ENCODE results near the gene ENAH.
"Not testable (repeated sequence)": the region's sequence is repeated elsewhere in the genome, so short reads cannot be mapped to it uniquely, and the experiment has no call there.

The ENAH gene

GRCh38 chr1:225638853-225639252 lies 14.1 kb downstream of the ENAH start:
- DNase-seq = no peak

GRCh38 chr1:225637651-225638199 lies 15.2 kb downstream of the ENAH start:
- no peak for DNase-seq

DNA sequence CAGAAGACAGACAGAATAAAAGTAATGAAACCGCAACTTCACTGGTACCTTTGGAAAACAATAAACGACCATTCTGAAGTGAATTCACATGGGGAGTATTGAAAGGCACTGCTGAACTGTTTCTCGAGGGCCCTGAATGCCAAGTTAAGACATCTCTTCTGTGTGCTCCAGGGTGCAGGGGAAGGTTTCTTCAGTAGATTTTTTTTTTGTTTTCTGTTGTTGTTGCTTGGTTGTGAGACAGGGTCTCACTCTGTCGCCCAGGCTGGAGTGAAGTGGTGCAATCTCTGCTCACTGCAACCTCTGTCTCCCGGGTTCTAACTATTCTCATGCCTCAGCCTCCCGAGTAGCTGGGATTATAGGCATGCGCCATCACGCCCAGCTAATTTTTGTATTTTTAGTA lies 15.9 kb downstream of the ENAH start:
- not testable (repeated sequence) for DNase-seq

DNA sequence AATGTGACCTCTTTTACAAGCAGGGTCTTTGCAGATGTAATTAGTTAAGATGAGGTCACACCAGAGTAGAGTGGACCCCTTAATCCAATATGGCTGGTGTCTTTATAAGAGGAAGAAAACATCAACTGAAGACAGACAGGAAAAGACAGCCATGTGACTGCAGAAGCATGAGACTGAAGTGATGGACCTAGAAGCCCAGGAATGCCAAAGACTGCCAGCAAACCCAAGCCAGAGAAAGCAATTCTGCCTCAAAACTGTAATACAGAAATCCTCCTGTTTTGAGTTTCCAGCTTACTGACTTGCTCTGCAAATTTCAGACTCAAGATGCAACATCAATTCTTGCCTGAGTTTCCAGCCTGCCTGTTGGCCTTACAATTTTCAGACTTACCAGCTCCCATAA lies 17.3 kb downstream of the ENAH start:
- DNase-seq = no peak

DNA sequence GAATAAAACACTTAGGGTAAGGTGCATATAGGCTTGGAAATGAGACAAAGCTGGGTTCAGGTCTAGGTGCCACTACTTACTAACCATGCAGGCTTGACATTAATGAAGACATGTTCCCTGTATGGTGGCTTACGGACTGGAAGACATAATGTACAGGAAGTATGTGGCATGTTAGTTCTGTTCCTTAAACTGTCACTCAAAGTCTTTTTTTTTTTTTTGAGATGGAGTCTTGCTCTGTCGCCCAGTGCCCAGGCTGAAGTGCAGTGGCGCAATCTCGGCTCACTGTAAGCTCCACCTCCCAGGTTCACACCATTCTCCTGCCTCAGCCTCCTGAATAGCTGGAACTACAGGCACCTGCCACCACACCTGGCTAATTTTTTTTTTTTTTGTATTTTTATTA lies 20.1 kb downstream of the ENAH start:
- DNase-seq = not testable (repeated sequence)

DNA sequence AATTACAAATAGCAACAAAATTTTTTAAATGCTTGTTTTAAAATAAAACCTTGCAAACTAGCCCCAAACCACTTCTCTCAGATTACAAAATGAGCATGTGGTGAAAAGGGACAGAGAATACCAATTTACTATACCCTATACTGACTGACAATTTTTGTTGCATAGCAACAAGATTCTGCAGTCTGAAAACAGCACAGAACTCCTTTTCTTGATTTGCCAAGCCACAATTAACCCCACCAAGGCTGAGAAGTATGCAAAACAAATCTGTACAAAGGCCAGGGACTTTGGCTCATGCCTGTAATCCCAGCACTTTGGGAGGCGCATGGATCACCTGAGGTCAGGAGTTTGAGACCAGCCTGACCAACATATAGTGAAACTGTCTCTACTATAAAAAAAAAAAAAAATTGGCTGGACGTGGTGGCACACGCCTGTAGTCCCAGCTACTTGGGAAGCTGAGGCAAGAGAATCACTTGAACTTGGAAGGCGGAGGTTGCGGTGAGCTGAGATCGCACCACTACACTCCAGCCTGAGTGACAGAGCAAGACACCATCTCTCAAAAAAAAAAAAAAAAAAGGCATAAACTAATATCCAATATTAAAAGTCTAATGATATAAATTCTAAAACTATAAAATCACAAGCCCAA lies 21.8 kb downstream of the ENAH start:
- no peak for DNase-seq

DNA sequence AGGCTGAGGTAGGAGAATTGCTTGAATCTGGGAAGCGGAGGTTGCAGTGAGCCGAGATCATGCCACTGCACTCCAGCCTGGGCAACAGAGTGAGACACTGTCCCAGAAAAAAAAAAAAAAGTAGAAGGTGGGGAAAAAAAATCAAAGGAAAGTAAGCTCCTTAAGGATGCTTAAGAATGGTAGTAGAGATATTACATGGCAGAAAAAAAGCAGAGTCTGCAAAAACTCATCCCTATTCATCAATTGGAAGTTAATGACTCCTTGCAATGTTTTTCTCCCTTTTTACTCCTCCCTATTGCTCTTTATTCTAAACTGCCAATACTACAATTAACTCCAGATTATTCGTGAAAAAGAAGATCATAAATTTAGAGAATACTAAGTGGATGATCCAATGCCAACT lies 23.4 kb downstream of the ENAH start:
- DNase-seq = no peak

GRCh38 chr1:225628794-225629193 lies 24.1 kb downstream of the ENAH start:
- DNase-seq = not testable (repeated sequence)

DNA sequence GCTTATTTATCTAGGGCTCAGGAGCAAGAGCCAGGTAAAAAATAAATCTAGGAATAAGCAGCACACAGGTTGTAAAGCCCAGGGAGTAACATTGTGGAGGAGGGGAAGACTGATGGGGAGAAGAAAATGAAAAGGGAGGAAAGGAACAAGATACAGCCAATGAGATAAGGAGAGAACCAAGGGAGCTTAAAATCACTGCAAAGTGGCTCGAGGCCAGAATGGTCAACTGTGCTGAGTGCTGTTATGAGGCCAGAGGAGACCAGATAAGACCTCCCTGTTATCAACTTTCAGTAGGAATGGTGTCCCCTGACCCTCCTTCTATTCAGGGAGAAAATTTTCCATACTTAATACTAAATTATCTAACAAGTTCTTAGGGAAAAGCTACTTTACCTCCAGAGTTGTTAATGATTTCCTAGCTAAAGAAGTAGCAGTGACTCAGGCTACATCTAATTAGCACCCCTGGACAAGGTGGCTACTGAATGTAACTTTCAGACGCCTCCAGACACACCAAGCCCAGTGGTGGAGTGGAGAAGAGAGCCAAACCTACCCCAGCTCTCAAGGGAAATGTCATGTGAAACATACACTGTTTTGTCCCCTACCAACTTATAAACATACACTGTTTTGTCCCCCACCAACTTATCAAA lies 25.5 kb downstream of the ENAH start:
- DNase-seq = no peak

GRCh38 chr1:225626698-225627097 lies 26.2 kb downstream of the ENAH start:
- DNase-seq = no peak

DNA sequence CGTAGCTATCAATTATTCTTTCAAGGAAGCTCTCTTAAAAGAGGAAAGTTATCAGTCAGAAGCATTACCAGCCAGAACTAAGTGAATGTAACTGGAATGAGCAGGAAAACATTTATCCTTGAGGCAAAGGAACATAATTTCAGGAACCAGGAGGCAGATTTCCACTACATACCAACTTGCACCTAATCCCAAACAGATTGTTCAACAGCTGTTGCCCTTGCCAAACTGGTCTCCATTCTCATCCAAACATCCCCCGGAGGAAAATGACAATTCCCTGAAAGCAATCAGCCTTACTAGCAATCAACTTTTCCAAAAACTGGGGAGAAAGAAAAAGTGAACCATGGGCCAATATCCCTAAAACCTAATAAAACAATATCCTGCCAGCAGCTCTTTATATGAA lies 35.0 kb downstream of the ENAH start:
- no peak for DNase-seq

- DNase-seq = no peak
Observed at GRCh38 chr1:225617479-225617878, 35.4 kb downstream of the ENAH start.

DNA sequence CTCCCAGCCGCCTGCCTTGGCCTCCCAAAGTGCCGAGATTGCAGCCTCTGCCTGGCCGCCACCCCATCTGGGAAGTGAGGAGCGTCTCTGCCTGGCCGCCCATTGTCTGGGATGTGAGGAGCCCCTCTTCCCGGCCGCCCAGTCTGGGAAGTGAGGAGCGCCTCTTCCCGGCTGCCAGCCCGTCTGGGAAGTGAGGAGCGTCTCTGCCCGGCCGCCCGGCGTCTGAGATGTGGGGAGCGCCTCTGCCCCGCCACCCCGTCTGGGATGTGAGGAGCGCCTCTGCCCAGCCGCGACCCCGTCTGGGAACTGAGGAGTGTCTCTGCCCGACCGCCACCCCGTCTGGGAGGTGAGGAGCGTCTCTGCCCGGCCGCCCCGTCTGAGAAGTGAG lies 37.5 kb downstream of the ENAH start:
- not testable (repeated sequence) for DNase-seq

GRCh38 chr1:225613006-225613405 lies 39.9 kb downstream of the ENAH start:
- DNase-seq = no peak

- no peak for DNase-seq
Observed at GRCh38 chr1:225612287-225612686, 40.6 kb downstream of the ENAH start.

- no peak for DNase-seq
Observed at GRCh38 chr1:225611537-225612223, 41.2 kb downstream of the ENAH start.

GRCh38 chr1:225610539-225610938 lies 42.4 kb downstream of the ENAH start:
- DNase-seq = no peak

DNA sequence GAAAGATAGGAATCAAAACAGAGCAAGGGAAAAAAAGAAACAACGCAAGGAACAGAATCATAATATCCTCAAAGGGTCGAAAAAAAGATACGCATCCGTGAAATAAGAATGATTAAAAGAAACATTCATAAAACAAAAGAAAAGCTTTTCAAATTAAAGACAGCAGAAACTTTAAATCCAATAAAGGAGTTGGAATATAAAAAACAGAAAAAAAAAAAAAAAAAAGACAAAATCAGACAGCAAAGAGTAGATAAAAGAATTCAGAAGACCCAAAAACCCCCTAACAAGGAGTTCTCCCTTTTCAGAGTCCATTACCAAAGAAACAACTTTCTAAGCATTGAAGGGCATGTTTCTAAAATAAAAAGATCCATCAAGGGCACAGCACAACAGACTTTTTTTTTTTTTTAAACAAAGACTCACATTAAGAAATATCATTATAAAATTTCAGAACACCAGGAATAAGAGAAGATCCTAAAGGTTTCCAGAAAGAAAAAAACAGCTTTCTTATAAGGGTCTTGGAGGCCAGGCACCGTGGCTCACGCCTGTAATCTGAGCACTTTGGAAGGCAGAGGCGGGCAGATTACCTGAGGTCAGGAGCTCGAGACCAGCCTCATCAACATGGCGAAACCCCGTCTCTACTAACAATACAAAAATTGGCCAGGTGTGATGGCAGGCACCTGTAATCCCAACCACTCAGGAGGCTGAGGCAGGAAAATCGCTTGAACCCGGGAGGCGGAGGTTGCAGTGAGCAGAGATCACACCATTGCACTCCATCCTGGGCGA lies 44.7 kb downstream of the ENAH start:
- DNase-seq = no peak

GRCh38 chr1:225607355-225607754 lies 45.6 kb downstream of the ENAH start:
- DNase-seq = no peak

DNA sequence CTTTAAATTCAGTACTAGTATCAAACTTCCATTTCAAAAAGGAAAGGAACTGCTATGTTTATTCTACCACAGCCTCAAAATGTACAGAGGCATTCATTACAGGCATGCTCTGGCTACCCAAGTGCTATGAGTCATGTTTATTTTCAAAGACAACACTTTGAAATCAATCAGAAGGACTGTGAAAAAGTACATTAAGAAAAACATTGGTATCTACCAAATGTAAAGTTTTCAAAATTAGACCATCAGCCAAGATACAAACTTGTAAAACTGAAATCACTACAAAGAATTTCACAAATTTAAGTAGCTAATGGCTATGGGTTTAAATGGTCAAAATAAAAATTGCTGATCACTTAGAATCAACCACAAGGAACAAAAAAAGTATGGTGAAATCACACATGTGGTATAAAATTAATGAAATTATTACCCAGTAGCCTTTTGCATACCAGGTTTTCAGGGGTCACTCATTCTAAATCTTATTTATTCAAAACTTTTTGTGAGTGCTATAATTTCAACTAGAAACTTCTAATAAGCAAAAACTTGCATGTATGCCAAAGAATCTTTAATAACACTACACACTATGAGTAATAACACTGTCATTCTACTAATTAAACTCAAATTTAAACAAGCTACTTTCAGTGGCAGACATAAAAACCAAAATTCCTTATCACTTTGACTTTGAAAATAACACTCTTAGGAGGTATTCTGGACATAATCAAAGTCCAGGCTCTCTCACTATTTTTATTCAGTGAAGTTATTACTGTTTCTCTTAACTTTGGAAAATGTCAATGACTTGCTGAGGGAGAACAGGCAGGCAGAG lies 49.2 kb downstream of the ENAH start:
- no peak for DNase-seq

DNA sequence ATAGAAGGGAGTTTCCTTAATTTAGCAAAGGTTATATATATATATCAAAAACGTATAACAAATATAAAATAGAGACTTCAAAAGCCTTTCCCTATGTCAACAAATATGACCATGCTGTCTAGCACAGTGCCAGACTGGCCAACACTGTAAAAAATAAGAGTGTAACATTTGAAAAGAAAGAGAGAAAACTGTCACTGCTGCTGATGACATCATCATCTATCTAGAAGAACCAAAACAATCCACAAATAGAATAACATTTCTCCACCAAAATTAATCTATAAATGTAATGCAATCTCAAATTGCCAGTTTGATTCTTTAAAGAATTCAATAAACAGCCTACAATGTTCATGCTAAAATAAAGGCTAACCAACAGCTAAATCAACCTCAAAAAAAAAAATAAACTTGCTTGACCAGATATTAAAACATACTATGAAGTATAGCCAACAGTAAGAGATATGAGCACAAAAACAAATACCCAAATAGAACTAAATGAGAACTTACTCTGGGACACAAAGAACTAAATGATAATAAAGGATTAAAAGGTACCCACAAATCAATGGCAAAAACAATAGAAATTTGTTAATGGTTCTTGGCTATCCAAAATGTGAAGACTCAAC lies 50.2 kb downstream of the ENAH start:
- no peak for DNase-seq
